Epithelial cell of esophagus (primary cell): ENCODE results near the gene HOXD9.

ENCODE experiments used
- DNase-seq: peaks from one replicate; pipeline ENCODE4 v3.0.0; 2010; ENCODE audit warnings: low read depth
- H3K4me3 ChIP-seq: 2 replicates; pipeline ENCODE4 v1.5.1; 2011; ENCODE audit warnings: mild to moderate bottlenecking, low read length, control low read depth
- CTCF ChIP-seq: IDR thresholded peaks from 2 replicates; pipeline ENCODE4 v1.5.1; 2011; ENCODE audit warnings: low read depth, mild to moderate bottlenecking, low read length, control low read depth, inconsistent platforms; ENCODE audit not compliant: insufficient read depth; ENCODE audit errors: missing control alignments

The HOXD9 gene

GRCh38 chr2:176082525-176082823 lies 40.0 kb upstream of the HOXD9 start:
- no peak for TF ChIP-seq CTCF
- no peak overlapping the region for H3K4me3 ChIP-seq
- no peak for DNase-seq

GRCh38 chr2:176082824-176083751 lies 39.4 kb upstream of the HOXD9 start:
- no peak for DNase-seq
- no peak for TF ChIP-seq CTCF
- no peak overlapping the region for H3K4me3 ChIP-seq

GRCh38 chr2:176083796-176084261 lies 38.7 kb upstream of the HOXD9 start, which contains the start of gene EVX2:
EVX2 (minus strand) TSS chr2:176083962; CDS start chr2:176083776, 186 bp downstream.
- TF ChIP-seq CTCF = no peak
- DNase-seq = no peak
- no peak within 1 kb of the TSS for H3K4me3 ChIP-seq

- TF ChIP-seq CTCF = no peak
- no peak overlapping the region for H3K4me3 ChIP-seq
- no peak for DNase-seq
These were observed 37.9 kb upstream of the HOXD9 start for GRCh38 chr2:176084611-176085119.

GRCh38 chr2:176085120-176085788 lies 37.3 kb upstream of the HOXD9 start:
- TF ChIP-seq CTCF = no peak

GRCh38 chr2:176085861-176086771 lies 36.4 kb upstream of the HOXD9 start:
- peak; percentile 48 for TF ChIP-seq CTCF

More at GRCh38 chr2:176085120-176085788, 37.3 kb upstream of the HOXD9 start:
- DNase-seq = no peak
- no peak overlapping the region for H3K4me3 ChIP-seq

More at GRCh38 chr2:176085861-176086771, 36.4 kb upstream of the HOXD9 start:
- DNase-seq = peak; percentile 43
- H3K4me3 ChIP-seq = no peak overlapping the region
